SHP77 treated with DMSO at 0.1 percent for 48 hours (cell line): ENCODE results near the gene KLHL29.

Source experiments
- DNase-seq: peaks from one replicate; lab custom pipeline; 2025; lab: John Stamatoyannopoulos, UW

KLHL29 gene

GRCh38 chr2:23513245-23513871 is 128.4 kb downstream of the KLHL29 start:
- DNase-seq, result no peak

- DNase-seq, result no peak
Observed at GRCh38 chr2:23513872-23514793, 129.2 kb downstream of the KLHL29 start.

- DNase-seq, result no peak
Observed at GRCh38 chr2:23516520-23517256, 131.7 kb downstream of the KLHL29 start.

GRCh38 chr2:23518481-23519333 is 133.7 kb downstream of the KLHL29 start:
- DNase-seq, result no peak

- DNase-seq, result no peak
Observed at GRCh38 chr2:23519334-23519651, 134.3 kb downstream of the KLHL29 start.

- no peak for DNase-seq
Observed at GRCh38 chr2:23520256-23520655, 135.3 kb downstream of the KLHL29 start.

GRCh38 chr2:23521060-23521459 is 136.1 kb downstream of the KLHL29 start:
- DNase-seq, result no peak

GRCh38 chr2:23522726-23523372 is 137.9 kb downstream of the KLHL29 start:
- no peak for DNase-seq

- DNase-seq, result peak; percentile 19
Observed at GRCh38 chr2:23523373-23524260, 138.6 kb downstream of the KLHL29 start.

GRCh38 chr2:23524261-23524706 is 139.3 kb downstream of the KLHL29 start:
- peak; percentile 11 for DNase-seq

GRCh38 chr2:23525137-23525765 is 140.3 kb downstream of the KLHL29 start:
- no peak for DNase-seq

GRCh38 chr2:23526114-23526513 is 141.1 kb downstream of the KLHL29 start:
- no peak for DNase-seq

- no peak for DNase-seq
Observed at GRCh38 chr2:23526835-23527790, 142.1 kb downstream of the KLHL29 start.

GRCh38 chr2:23528171-23528570 is 143.2 kb downstream of the KLHL29 start:
- no peak for DNase-seq

- DNase-seq, result no peak
Observed at GRCh38 chr2:23528690-23529089, 143.7 kb downstream of the KLHL29 start.

- no peak for DNase-seq
Observed at GRCh38 chr2:23529659-23530058, 144.7 kb downstream of the KLHL29 start.

GRCh38 chr2:23530206-23530908 is 145.4 kb downstream of the KLHL29 start:
- no peak for DNase-seq

- no peak for DNase-seq
Observed at GRCh38 chr2:23530909-23531276, 145.9 kb downstream of the KLHL29 start.
